Thyroid gland (tissue), 4 donors: Measurements from ENCODE around the gene AFAP1.

Source experiments
- POLR2A ChIP-seq, 2 donors: fragments of 450-650 bp; IDR thresholded peaks; one replicate each; pipeline ENCODE4 v1.6.1; 2017; ENCODE audit warnings: antibody characterized with exemption in 2 of 2, mild to moderate bottlenecking in 2 of 2, moderate library complexity in 1 of 2
- TF ChIP-seq, protein P1 (sequence below), 6 experiments: fragments of 200-600 bp in 3 of 6; fragments of 450-650 bp in 3 of 6; sonication (generic) in 3 of 6; IDR thresholded peaks; one replicate each; pipeline ENCODE4 v1.5.1; 2016 to 2019; ENCODE audit warnings: antibody characterized with exemption in 6 of 6, mild to moderate bottlenecking in 2 of 6, inconsistent platforms in 1 of 6, moderate library complexity in 1 of 6

DNA sequence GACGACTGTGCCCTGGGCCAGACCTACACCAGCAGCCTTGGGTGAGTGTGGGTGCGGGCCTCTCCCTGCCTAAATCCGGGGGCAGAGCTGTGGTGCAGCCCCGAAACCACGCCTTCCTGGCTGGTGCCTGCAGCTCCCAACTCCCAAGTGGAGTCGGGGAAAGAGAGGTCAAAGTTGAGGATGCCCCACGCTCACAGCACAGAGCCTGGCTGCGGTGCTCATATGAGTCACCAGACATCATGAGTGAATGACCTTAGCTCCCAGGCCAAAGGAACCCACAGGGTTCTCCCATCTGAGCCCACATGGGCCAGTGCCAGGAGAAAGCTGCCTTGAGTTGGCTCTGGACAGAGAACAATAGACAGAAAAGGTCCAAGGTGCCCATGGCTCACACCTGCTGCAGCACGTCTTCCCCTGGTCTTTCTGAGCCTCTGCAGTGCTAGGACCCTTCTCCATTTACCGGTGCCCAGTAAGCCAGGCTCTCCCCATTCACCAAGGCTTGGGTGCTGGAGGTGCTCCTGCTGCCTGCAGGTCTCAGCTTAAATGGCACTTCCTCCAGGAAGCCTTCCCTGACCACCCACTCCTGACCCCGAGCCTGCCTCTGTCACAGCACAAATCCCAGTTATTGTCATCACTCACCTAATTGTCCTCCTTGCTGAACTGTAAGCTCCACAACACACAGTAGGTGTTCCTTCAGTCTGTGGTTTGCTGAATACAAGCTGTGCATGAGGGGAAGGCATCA lies 224.2 kb downstream of the AFAP1 start:
- TF ChIP-seq, protein P1, sequence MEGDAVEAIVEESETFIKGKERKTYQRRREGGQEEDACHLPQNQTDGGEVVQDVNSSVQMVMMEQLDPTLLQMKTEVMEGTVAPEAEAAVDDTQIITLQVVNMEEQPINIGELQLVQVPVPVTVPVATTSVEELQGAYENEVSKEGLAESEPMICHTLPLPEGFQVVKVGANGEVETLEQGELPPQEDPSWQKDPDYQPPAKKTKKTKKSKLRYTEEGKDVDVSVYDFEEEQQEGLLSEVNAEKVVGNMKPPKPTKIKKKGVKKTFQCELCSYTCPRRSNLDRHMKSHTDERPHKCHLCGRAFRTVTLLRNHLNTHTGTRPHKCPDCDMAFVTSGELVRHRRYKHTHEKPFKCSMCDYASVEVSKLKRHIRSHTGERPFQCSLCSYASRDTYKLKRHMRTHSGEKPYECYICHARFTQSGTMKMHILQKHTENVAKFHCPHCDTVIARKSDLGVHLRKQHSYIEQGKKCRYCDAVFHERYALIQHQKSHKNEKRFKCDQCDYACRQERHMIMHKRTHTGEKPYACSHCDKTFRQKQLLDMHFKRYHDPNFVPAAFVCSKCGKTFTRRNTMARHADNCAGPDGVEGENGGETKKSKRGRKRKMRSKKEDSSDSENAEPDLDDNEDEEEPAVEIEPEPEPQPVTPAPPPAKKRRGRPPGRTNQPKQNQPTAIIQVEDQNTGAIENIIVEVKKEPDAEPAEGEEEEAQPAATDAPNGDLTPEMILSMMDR (IDR thresholded peaks at IDR 0.05): no peak
- no peak for TF ChIP-seq POLR2A (IDR thresholded peaks at IDR 0.05)
